Stimulated activated CD4-positive, alpha-beta T cell treated with anti-CD3 and anti-CD28 coated beads, Interleukin-12 subunit alpha, Interleukin-12 subunit beta, amount 100 ng/mL, for 24 hours (primary cell): ENCODE measurements around the gene AGTRAP.

Source experiments
- DNase-seq, 2 experiments: peaks; one replicate each; pipeline ENCODE4 v3.0.0-alpha.2; 2020; ENCODE audit warnings: low read depth in 2 of 2

The AGTRAP gene

DNA sequence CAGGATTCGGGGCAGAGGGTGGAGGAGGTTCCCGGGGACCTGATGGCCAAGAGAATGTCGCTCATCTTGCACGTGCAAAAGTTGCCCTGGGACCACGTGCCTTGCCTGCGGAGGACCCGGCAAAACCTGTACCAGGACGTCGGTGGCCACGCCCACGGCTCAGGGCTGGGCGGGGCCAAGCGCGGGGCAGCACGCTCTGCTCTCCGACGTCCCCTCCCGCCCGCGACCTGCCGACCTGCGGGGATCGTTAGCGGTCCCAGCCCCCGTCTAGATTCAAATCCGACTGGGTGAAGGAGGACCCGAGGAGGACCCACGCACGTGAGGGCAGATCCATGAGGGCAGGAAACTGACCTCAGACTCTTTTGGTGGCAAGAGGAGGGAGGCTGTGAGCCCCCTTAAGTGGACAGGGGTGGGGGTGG lies 26.1 kb downstream of the AGTRAP start, which contains the start of gene C1orf167:
Gene C1orf167 (plus strand): TSS at position 206 of the 419 bp plus-strand sequence. CDS start 2,208 bp downstream, outside the sequence.
- DNase-seq = peak in 1 of 2 experiments; percentile 11

DNA sequence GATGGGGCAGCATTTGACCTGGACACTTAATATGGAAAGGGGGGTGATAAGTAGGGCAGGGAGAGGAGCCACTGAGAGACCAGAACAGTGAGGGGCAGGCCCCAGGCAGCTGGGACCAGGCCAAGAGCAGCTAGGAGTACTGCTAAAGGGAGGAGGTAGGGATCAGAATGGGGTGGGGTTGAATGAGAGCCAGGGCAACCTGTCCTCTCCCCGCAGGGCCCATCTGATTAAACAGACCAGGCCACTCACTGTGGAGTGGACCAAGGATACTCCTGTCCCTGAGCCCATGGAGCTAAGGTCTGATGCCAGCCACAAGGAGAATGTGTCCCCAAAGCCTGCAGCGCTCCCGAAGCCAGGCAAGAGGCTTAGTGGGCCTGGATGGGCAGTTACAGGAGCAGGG lies 28.2 kb downstream of the AGTRAP start:
- DNase-seq = no peak

DNA sequence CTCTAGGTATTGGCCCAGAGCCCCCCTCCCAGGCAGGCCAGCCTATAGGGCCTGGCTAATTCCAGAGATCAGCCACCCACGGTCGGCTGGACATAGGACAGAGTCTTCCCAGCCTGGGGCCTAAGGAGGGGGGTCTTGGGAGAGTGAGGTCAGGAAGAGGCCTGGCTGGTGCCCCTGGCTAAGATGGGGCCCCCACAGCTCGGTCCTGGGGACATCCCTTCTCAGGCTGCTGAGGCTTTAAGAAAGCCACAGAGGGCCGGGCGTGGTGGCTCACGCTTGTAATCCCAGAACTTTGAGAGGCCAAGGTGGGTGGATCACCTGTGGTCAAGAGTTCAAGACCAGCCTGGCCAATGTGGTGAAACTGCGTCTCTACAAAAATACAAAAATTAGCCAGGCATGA lies 28.6 kb downstream of the AGTRAP start:
- no peak for DNase-seq

DNA sequence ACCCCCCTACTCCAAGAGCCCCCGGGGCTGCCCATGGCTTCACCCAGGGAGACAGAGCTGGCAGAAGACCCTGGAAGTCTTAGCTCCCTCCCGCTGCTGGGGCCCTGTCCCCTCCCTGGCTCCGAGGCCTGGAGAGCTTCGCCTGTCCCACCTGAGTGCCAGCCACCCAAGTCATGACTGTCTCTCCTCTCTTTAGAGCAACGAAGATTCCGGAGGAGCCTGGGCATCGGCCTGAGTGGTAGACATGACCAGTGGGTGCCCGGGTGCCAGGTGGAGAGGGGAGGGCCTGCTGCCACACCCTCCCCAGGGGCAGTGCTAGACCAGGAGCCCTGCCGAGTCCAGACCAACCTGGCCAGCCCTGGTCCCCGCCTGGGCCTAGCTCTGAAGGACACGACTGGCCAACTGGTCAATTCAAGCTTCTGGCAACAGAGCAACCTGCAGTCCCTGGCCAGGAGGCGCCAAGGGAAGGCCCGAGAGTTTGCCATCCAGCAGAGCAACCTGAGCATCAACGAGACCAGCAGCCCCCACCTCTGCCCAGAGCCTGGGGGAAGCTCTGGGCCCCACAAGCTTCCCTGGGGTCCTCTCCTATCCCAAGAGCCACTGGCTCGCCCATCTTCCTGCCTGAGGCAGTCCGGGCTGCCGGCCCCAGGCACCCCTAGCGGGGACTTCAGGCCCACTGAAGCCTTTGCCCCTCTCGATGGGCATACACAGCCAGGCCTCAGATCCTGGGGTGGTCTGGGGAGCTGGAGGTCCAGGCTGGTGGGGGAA lies 29.9 kb downstream of the AGTRAP start:
- DNase-seq = no peak

DNA sequence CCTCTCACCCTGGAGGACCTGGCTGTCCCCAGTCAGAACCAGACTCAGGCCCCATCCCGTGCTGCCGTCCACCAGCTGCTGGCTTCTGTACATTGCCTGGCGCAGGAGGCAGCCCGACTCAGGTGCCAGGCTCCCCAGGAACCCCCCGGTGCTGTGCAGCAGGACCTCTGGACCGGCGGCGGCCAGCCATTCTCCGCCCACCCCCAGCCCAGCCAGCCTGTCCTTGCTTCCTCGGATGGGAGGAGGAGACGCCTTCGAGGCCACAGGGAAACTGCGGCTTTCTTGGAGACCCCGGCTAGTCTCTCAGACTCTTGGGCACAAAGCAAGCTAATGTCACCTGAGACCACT lies 30.5 kb downstream of the AGTRAP start:
- no peak for DNase-seq

DNA sequence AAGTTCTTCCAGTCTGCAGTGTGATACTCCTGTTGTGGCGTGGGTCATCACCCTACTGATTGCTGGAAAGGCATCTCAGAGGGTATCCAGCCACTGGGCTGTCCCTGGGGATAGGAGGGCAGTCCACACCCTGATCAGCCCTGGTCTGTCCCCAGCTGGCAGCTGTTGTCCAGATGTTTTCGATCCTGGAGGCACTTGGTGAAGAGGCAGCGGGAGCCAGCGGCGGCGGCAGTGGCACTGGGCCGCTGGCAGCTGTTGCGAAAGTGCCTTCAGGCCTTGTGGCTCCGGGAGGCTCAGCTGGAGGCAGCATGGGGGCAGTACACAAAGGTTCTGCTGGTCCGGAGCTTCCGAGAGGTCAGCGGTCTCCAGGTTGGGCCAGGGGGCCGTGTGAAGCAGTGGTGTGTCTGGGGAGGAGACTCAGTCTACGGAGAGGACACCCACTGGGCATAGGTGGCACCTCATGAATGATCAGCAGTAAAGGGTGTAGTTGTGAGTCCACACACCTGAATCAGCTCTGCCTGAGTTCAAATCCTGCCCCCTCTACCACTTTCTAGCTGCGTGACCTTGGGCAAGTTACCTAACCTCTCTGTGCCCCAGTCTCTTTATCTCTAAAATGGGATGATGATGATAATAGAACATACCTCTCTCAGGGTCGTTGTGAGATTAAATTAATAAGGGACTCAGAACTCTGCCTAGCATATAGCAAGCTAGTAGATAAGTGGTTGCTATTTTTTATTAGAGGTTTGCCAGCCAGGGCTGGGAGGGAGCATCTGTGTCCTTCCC lies 32.2 kb downstream of the AGTRAP start:
- no peak for DNase-seq

DNA sequence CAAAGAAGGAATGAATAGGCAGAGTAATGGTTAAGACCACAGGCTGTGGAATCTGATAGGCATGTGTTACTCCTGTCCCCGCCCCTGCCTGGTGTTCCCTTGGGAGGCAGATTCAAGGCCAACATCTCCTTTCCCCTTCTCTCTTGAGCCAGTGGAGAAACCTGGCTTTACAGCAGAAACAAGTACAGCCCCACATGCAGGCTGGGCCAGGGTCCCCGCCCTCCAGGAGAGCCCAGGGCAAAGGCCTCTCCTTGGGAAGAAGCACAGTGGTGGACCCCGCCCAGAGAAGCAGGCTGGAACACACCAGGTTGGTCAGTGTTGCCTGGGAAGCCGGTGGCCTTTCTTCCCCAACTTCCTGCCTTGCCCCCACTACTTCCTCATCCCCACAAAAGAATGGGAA lies 32.9 kb downstream of the AGTRAP start:
- DNase-seq = no peak

DNA sequence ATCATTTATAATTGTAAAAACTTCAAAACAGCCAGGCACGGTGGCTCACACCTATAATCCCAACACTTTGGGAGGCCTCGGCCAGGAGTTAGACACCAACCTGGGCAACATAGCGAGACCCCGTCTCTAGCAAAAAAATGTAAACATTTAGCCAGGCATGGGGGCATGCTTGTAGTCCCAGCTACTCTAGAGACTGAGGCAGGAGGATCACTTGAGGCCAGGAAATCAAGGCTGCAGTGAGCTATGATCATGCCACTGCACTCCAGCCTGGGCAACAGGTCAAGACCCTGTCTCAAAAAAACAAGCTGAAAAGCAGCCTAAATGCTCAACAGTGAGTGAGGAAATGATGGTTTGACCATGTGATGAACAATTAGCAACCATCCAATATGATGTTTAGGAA lies 33.3 kb downstream of the AGTRAP start:
- DNase-seq = no peak

DNA sequence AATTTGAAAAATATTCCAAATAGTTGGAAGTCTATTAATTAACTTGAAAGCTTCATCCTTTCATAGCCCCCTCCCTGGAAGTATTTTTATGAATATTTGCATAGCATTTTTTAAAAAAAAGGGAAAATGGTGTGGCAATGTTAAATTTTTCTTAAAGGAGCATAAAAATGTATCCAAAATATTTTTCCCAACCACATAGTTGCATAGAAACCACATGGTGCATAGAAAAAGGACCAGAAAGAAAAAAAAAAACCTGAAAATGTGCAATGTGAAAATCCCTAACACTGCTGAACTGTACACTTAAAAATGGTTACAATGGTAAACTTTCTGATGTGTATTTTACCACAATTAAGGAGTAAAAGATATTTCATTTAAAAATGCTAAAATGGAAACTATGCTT lies 34.1 kb downstream of the AGTRAP start:
- no peak for DNase-seq

DNA sequence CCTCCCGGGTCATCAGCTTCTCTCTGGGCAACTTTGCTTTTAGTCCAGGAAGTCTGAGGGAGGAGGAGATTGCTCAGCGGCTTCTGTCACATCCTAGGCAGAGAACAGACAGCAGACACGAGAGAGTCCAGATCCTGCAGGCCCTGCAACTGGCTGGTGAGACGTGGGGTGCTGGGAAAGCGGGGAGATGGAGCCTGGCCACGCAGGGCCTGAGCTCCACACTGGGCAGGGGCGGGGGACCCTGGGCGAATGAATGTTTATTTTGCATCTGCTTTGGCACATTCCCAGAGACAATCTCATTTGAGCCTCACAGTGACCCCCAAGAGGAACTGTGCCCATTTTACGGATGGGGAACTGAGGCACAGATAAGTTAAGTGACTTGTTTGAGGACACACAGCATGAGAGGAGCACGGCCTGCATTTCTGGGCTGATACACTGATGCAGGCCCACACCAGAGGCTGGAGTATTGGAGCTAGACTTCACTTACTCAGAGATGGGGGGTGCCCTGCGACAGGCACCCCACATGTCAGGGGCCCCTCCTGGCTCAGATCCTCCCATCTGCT lies 35.6 kb downstream of the AGTRAP start:
- DNase-seq = no peak

DNA sequence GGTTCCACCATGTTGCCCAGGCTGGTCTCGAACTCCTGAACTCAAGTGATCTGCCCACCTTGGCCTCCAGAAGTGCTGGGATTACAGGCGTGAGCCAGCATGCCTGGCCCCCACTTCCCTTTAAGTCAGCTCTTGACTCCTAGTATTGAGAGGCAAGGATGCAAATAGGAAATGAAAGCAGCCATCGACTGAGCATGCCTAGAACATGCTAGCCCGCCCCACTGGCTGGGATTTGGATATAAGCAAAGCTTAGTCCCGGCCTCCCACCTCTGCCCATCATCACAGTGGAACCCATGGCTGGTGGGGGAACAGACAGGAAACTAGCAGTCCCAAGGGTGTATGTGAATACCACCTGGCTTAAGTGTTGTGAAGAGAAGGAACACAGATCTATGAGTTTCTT lies 36.5 kb downstream of the AGTRAP start:
- no peak for DNase-seq

DNA sequence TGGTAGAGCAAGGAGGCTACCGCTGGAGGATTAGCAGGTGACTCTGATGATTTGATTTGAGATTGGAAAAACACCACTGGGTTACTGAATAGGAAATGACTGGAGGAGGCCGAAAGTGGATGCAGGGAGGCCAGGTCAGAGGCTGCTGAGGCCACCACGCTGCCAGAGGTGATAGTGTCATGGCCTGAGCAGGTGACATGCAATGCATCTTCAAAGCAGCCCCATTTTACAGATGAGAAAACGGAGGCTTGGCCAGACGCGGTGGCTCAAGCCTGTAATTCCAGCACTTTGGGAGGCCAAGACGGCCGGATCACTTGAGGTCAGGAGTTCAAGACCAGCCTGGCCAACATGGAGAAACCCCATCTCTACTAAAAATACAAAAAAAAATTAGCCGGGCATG lies 38.8 kb downstream of the AGTRAP start:
- no peak for DNase-seq

DNA sequence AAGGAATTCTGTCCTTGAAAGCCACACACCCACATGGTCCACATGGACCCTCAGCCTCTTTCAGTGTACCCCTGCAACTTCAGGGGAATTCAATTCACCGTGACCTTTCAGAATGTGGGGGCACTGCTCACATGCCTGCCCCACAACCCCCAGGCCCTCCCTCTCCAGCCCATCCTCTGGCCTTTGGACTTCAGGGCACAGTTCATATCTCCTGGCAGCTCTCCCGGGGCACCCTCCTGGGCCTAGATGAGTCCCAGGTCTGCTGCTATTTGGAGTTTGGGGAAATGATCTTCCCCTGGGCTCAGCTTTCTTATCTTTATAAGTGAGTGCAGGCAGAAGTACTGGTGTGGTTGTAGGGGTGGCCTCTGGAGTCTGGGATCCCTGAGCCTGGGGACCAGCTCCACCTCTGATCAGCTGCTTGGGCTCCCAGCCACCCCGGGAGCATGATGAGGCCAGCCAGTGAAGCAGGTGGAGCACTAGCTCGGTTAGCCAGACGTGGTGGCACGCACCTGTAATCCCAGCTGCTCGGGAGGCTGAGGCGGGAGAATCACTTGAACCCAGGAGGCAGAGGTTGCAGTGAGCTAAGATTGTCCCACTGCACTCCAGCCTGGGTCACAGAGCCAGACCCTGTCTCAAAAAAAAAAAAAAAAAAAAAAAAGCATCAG lies 41.9 kb downstream of the AGTRAP start:
- no peak for DNase-seq

DNA sequence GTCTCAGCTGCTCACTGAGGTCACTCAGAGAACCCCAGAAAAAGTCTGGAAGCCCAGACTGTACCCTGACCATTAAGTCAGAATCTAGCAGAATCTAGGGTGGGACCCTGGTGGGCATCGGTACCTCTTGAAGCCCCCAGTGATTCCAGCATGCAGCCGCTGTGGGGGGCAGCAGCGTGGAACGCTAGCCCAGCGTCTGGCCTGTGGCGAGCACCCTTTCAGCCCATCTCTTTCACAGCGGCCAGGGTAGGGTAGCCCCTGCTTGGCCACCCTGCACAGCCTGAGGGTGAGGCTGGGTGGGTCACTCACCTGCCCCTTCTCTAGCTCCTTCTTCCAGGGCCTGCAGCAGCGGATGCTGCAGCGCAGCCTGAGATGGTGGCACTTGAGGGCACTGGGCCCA lies 42.4 kb downstream of the AGTRAP start:
- DNase-seq = no peak

DNA sequence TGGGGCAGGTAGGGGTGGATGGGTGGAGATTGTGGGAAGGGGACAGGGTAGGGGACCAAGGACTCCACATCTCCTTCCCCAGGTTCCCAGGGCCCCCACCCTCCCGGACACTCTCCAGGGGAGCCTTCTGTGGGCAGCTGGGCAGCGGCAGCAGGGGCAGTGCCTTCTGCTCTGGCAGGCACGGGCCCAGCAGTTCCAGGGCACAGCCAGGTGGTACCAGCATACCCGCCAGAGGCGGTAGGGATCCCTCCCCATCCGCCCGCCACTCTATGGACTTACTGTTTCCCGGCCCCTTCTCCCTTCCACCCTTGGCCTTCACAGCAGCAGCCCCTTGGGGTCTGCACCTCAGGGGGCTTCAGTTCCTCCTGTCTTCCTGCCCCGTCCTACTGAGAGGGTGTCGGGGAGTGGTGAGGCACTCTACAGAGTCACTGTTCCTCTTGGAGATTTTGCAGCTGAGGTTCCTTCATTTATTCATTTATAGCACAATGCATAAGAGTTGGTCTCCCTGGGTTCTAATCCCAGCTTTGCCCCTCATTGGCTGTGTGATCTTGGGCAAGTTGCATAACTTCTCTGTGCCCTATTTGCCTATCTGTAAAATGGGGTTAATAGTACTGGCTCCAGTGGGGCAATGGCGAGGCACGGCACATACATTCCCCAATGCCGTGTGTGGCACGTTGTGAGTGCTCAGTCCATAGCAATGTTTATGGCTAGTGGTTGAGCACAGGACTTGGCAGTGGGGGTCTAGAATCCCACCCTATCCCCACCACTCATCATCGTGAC lies 43.1 kb downstream of the AGTRAP start:
- DNase-seq = no peak

DNA sequence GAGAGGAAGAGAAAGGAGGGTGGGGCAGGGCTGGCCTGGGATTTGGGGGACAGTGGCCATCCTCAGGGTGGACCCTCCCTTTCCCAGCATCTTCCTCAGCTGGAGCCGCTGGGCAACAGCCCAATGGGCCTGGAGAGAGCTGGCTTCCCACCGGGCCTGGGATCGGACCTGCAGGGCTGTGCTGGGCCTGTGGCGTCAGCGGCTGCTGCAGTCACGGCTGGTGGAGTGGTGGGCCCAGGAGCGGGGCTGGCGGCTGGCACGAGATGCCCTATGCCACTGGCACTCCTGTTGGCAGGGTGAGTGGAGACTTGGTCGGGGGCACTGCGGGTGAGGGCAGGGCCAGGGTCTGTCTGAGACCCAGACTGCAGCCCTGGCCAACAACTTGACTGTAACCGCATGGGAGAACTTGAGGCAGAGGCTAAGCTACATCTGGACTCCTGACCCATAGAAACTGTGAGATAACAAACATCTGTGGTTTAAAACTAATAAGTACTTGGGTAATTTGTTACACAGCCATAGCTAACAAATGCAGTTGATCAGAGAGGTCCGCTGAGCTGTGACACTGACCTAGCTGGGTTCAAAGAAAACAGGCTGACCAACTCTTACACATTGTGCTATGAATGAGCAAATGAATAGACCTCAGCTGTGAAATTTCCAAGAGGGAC lies 43.9 kb downstream of the AGTRAP start:
- no peak for DNase-seq

DNA sequence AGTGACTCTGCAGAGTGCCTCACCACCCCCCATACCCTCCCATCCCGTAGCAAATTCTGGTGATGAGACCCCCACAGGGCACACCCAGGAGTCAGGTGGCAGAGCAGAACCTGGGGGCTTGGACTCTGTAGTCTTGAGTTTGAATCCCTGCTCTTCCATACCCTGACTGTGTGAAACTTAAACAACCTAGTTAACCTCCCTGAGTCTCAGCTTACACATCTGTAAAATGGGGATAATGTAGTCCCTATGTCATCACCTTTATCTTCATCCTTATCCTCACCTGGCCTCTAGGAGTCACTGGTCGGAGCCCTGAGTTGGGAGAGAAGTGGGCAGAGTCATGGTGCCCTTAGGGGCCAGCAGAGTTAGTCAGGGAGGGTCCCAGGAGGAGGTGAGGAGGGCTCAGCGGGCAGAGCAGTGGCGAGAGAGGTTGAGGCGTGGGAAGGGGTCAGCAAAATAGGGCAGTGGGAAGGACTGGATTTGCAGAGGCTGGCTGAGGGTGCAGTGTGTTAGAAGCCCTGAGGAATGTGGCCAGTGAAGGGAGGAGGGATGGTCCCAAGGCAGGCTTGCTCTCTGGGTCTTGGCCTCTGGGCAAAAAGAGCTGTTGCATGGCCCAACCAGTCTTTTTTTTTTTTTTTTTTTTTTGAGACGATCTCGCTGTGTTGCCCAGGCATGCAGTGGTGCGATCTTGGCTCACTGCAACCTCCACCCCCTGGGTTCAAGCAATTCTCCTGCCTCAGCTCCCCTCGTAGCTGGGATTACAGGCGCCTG lies 44.6 kb downstream of the AGTRAP start:
- DNase-seq = no peak

DNA sequence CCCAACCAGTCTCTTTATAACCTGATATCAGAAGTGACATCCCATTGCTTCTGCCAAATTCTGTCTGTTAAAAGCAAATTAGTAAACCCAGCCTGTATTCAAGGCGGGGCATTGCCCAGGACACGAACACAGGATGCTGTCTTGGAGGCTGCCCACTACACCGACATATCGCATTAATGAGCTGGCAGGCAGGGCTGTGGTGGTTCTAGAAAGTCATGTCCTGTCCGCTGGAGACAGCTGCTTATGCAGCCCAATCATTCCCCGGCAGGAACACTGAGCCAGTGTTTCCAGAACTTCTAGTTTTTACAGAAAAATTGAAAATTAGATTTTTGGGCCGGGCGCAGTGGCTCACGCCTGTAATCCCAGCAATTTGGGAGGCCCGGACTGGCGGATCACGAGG lies 45.4 kb downstream of the AGTRAP start:
- no peak for DNase-seq

DNA sequence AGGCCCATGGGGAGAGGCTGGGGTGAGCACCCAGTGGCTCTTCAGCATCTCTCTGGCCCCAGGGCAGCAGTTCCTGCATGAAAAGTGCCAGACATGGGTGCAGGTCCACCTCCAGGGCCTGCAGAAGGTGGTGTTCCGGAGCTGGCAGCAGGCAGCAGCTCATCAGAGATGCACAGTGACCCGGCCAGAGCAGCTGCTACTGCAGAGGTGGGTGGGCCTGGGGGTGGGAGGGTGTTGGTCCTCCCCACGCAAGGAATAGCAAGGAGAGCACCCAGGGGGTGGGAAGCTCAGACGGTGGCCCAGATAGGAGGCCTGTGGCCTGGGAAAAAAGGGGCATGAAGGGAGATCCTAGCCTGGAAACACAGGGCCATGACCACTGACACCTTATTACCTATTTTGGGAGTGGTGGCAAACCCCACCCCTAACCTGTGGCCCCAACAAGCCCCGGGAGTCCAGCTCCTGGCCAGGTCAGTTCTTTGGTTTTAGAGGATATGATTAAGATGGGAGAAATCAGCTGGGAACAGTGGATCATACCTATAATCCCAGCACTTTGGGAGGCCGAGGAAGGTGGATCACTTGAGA lies 46.3 kb downstream of the AGTRAP start:
- DNase-seq = no peak

DNA sequence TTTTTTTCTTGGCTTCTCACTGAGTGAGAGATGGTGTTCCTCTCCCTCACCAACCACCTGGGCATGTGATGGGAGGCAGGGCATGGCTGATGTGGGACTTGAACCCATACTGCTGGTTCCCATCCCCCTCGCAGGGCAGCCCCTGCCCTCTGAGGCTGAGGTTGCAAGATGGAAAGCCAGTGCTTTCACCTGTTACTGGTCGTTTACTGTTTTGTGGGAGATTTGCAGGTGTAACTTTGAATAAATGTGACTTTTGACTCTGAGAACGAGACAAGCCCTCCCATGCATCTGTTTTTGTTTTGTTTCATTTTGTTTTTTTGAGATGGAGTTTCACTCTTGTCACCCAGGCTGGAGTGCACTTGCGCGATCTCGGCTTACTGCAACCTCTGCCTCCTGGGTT lies 47.6 kb downstream of the AGTRAP start:
- no peak for DNase-seq
